SHP77 (cell line): ENCODE measurements around the gene SRD5A3.

ENCODE experiments used
- DNase-seq, 2 experiments: peaks; one replicate each; lab custom pipeline; 2025; lab: John Stamatoyannopoulos, UW

The SRD5A3 gene

DNA sequence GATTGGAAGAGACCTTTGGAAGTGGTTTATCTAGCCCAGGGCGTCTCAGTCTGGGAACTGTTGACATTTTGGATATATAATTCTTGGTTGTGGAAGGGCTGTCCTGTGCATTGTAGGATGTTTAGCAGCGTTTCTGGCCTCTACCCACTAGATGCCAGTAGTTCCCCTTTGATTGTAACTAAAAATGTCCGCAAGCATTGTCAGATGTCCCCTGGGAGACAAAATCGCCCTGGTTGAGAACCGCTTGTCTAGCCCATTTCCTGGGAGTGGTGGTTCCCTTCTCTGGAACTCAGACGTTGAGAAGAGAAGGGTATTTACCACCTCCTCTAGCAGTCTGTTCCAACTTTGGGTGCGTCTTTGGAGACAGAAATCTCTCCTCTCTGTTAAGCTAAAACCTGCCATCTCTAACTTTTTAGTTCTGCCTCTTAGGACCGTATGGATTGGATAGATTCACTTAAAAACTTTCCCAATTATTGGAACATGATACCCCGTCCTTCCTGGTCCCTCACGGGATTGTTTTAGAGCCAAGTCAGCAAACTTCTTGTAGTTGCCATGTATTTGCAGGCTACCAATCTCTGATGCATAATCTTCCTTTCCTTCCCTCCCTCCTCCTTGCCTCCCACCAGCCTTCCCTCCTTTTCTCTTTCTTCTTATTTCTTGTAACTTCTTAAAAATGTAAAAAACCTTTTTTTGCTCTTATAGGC lies 63.6 kb downstream of the SRD5A3 start:
- no peak for DNase-seq

DNA sequence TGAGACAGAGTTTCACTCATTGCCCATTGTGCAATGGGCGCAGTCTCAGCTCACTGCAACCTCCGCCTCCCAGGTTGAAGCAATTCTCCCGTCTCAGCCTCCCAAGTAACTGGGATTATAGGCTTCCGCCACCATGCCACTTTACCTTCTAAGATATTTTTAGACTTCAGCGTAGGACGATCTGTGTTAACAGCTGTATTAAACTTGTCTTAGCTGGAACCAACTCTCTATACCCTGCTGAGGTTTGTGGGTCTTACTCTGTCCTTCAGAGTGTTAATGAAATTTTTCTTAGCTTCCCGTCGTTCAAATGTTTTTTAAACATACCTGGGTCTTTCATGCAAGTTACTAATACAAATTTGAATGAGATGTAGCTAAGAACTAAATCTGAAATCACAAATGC lies 64.4 kb downstream of the SRD5A3 start:
- no peak for DNase-seq

DNA sequence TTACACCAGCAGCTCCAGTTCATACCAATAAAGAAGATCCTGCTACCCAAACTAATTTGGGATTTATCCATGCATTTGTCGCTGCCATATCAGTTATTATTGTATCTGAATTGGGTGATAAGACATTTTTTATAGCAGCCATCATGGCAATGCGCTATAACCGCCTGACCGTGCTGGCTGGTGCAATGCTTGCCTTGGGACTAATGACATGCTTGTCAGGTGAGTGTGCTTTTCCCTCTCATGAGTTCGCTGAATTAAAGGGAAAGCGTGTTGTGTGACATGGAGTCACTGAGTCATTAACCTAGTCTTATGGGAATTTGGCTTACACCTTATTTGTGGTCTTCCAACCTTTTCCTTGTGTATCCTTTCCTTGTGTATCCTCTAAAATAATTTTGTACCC lies 65.6 kb downstream of the SRD5A3 start:
- DNase-seq: no peak

DNA sequence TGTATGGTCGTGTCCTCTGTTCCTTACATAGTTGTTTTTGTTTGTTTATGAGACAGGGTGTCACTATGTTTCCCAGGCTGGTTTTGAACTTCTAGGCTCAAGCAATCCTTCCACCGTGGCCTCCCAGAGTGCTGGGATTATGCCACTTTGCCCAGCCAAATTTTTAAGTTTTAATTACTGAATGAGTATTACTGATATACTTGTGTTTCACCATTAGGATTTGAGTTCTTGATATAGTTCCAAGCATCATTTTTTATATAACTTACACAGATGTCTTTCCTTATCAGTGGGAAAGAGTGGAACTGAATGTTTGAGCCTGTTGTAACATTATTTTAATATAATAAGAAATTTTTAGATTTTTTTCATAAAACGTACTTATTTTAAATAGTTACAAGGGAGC lies 70.1 kb downstream of the SRD5A3 start:
- no peak for DNase-seq
